Right lobe of liver (tissue), 6 donors: ENCODE results near the gene LOXL4. TPM values are rescaled to one million over a fixed set of nuclear protein-coding genes. Genes with fewer than 3 reads are reported as not detected.

Experiments used
- ATAC-seq, 4 donors: fragments of 200-7000 bp; cut with Tn5 transposase; one replicate each; pipeline ENCODE4 v1.9.1; 2020; ENCODE audit warnings: mild to moderate bottlenecking in 4 of 4, moderate library complexity in 4 of 4
- DNase-seq, 3 donors: peaks; one replicate each; pipeline ENCODE4 v3.0.0-alpha.2; 2020
- H3K27ac ChIP-seq, 3 donors: fragments of 200-600 bp; one replicate each; pipeline ENCODE4 v1.8.0; 2022
- H3K27me3 ChIP-seq, 2 donors: fragments of 200-600 bp; one replicate each; pipeline ENCODE4 v1.8.0; 2022
- H3K36me3 ChIP-seq, 4 donors: fragments of 200-600 bp; sonication (generic) in 1 of 4; one replicate each; pipeline versions ENCODE4 v1.5.1 to v1.8.0; 2017 to 2022; ENCODE audit warnings: control low read depth in 1 of 4
- H3K4me1 ChIP-seq, 4 donors: fragments of 200-600 bp; sonication (generic) in 1 of 4; one replicate each; pipeline versions ENCODE4 v1.5.1 to v1.8.0; 2017 to 2022; ENCODE audit warnings: control low read depth in 1 of 4
- H3K4me3 ChIP-seq, 3 donors: fragments of 200-600 bp; one replicate each; pipeline ENCODE4 v1.8.0; 2022
- H3K9me3 ChIP-seq, 4 donors: fragments of 200-600 bp; sonication (generic) in 1 of 4; one replicate each; pipeline versions ENCODE4 v1.5.1 to v1.8.0; 2017 to 2022; ENCODE audit warnings: control low read depth in 1 of 4
- CTCF ChIP-seq, 4 donors: fragments of 200-600 bp in 3 of 4; fragments of 450-650 bp in 1 of 4; IDR thresholded peaks; one replicate each; pipeline versions ENCODE4 v1.5.1 to v1.8.0; 2016 to 2022; ENCODE audit warnings: antibody characterized with exemption in 4 of 4, mild to moderate bottlenecking in 2 of 4
- POLR2A ChIP-seq: fragments of 450-650 bp; IDR thresholded peaks from one replicate; pipeline ENCODE4 v1.6.1; 2017; ENCODE audit warnings: antibody characterized with exemption, mild to moderate bottlenecking
- WGBS: methylation state at CpG from one replicate; pipeline ENCODE4 v1.1.6; 2018; ENCODE audit warnings: low coverage, low lambda C conversion rate; ENCODE audit not compliant: insufficient coverage; ENCODE audit errors: missing lambda C conversion rate; 5-methylcytosine and 5-hydroxymethylcytosine counted together
- intact Hi-C, 2 donors: fragments of 100-400 bp; cut with DNase I; formaldehyde crosslinking; loops; one replicate each; pipeline versions ENCODE4 v1.11.2 to v1.14.1; 2022
- total RNA-seq, 6 experiments: library from RNA; depleted of rRNA in 2 of 6; stranded (reverse); fragments of >200 nt in 2 of 6; fragmentation: NEBNext Ultra II Directional in 3 of 6; extraction: Animal tissue kit (Norgen Biotek cat#: 25700) in 3 of 6; gene quantifications; one replicate each; pipeline versions ENCODE4 v1.1.0 to v1.2.4, GENCODE V29; 2016 to 2023
- donor health status: DM: no; HTN: yes; CAD: no.
- donor health status: DM: no; HTN: no; CAD: no.
- donor health status: DM: no; HTN: no; CAD: no.
- donor health status: DM: no; HTN: yes; CAD: no.
- donor health status: DM: no; HTN: yes; CAD: no.

The LOXL4 gene
- total RNA-seq, 6 experiments from 2014 or later: 0.51 to 33.4 (median 10.8) TPM

DNA sequence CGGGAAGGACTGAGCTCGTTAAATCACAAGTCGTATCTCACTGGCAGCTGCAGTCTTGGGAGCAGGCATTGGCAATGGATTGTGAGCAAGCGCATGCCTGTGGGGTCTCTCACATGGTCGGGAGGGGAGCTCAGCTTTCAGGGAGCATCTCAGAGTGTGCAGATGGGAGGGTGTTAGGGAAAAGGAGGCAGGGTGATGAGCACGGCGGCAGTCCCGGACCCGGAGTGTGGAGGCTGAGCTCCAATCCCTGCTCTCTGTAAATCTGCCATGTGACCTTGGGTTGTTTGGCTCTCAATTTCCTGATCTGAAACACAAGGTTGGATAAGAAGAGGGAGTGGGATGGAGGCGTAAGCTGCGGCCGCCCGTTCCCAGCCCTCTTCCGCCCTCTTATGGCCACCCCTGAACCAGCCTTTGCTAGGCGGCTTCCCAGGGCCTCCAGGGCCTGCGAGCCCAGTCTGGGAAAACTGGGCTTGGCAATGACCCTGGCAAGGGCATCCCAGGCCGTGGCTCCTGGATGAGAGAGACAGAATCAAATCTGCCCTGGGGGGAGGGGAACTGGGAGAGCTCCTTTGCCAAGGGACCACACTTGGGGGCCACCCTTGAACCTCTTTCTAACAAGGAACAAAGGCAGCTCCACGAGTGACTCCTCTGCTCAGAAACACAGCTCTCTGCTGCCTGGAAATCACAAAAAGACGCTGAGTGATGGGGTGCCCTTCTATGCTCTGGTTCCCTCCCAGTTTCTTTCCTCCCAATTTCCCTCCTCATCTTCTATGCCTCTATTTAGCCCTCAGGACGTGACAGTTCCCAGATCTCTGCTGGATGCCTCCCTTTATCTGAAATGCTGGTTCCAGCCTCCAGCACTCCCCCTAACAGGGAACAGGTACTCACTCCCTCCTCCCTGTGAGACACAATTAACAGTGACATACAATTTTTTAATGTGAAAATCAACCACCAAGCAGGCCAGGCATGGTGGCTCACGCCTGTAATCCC lies 41.7 kb upstream of the LOXL4 start:
- Histone ChIP-seq H3K4me1 (no peaks in the 10 kb centered on the region), H3K4me3 (no peak overlapping the region), H3K36me3 (no peaks in the 10 kb centered on the region), H3K27me3 (peaks cover 0 to 5% of the 10 kb centered on the region in 2 donors), H3K27ac (no peak overlapping the region), H3K9me3 (no peaks in the 10 kb centered on the region)
- intact Hi-C loops: no loop called here
- DNase-seq: peak; percentile 63 to 73 (median 71)
- TF ChIP-seq CTCF (IDR thresholded peaks at IDR 0.05) (peak; percentile 70 to 88 (median 80)), POLR2A (no peak)
- WGBS: 33% methylated on average over 12 of the region's 21 CpGs
- peak; percentile 96 to 99 (median 98) for ATAC-seq

GRCh38 chr10:98308669-98309365 lies 40.8 kb upstream of the LOXL4 start:
- no peaks in the 10 kb centered on the region for H3K9me3 ChIP-seq
- WGBS: 54% methylated on average over 7 of the region's 13 CpGs
- intact Hi-C loops: no loop called here
- peak in 2 of 4 donors; percentile 8 to 46 for ATAC-seq
- no peaks in the 10 kb centered on the region for H3K4me1 ChIP-seq
- peaks cover 0 to 5% of the 10 kb centered on the region in 2 donors for H3K27me3 ChIP-seq
- no peak for TF ChIP-seq POLR2A
- peak in 1 of 4 donors; percentile 5 for TF ChIP-seq CTCF (IDR thresholded peaks at IDR 0.05)
- no peak for DNase-seq
- H3K27ac ChIP-seq: no peak overlapping the region
- no peak overlapping the region for H3K4me3 ChIP-seq
- no peaks in the 10 kb centered on the region for H3K36me3 ChIP-seq

DNA sequence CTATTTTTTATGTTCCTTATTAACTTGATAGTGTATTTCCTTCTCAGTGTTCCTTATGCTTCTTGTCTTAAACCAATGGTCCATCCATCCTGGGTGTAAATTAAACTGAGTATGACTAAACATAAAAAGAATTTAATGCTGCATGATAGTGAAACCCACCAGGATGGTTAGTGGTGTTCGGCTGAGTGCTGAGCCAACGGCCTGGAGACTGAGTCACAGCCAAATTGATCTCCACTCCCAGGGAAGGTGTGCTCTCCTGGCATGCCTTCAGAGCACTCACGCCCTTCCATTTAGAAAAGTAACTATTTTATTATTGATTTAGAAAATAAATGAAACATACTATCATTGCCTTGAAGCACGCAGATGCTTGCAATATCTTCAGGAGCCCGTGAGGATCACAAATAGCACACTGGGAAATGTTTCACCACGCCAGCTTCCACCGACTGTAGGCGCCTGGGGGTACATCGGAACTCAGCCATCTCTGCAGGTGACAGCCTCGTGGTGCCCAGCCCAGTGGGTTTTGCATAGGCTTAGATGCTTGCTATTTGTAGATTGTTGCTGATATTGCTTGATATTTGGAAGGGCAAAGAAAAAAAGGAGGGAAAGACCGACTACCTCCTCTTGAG lies 40.0 kb upstream of the LOXL4 start:
- Histone ChIP-seq H3K9me3 (no peaks in the 10 kb centered on the region), H3K27me3 (peaks cover 0 to 5% of the 10 kb centered on the region in 2 donors), H3K4me1 (no peaks in the 10 kb centered on the region), H3K4me3 (no peak overlapping the region), H3K27ac (no peak overlapping the region), H3K36me3 (no peaks in the 10 kb centered on the region)
- TF ChIP-seq CTCF (IDR thresholded peaks at IDR 0.05): no peak
- no peak for TF ChIP-seq POLR2A
- ATAC-seq (no peak), DNase-seq (no peak)
- WGBS: 63% methylated on average over 6 of the region's 11 CpGs
- intact Hi-C loops: no loop called here

GRCh38 chr10:98306501-98306900 lies 38.5 kb upstream of the LOXL4 start:
- Histone ChIP-seq H3K4me1 (no peaks in the 10 kb centered on the region), H3K36me3 (no peaks in the 10 kb centered on the region), H3K9me3 (no peaks in the 10 kb centered on the region), H3K4me3 (no peak overlapping the region), H3K27ac (no peak overlapping the region), H3K27me3 (peaks cover 0 to 5% of the 10 kb centered on the region in 2 donors)
- TF ChIP-seq POLR2A (no peak), CTCF (IDR thresholded peaks at IDR 0.05) (no peak)
- WGBS: 39% methylated on average over 3 of the region's 4 CpGs
- no peak for DNase-seq
- no peak for ATAC-seq
- intact Hi-C loops: no loop called here
